Activated CD4-positive, alpha-beta T cell treated with anti-CD3 and anti-CD28 coated beads for 36 hours (primary cell): ENCODE measurements around the gene FLII. TPM values are rescaled to one million over a fixed set of nuclear protein-coding genes. Genes with fewer than 3 reads are reported as not detected.

Experiments
- ATAC-seq: fragments of 200-7000 bp; cut with Tn5 transposase; one replicate; pipeline ENCODE4 v1.10.0; 2021; ENCODE audit warnings: mild to moderate bottlenecking, moderate library complexity
- CTCF ChIA-PET: fragments of 350-600 bp; sonication (Branson Sonifier 250); formaldehyde crosslinking; loops from one replicate; lab custom pipeline; 2021; ENCODE audit warnings: antibody characterized with exemption; lab: Charles Lee
- POLR2A ChIA-PET: fragments of 350-600 bp; sonication (Branson Sonifier 250); formaldehyde crosslinking; loops from one replicate; lab custom pipeline; 2021; ENCODE audit warnings: antibody characterized with exemption, inconsistent platforms; lab: Charles Lee
- DNase-seq: peaks from one replicate; pipeline ENCODE4 v3.0.0-alpha.2; 2020
- H3K27ac Mint-ChIP-seq: one replicate; pipeline ENCODE4 v1.8.0; 2021; ENCODE audit warnings: mixed read lengths
- H3K27me3 Mint-ChIP-seq: one replicate; pipeline ENCODE4 v1.8.0; 2021; ENCODE audit warnings: mixed read lengths
- H3K36me3 Mint-ChIP-seq: one replicate; pipeline ENCODE4 v1.8.0; 2021; ENCODE audit warnings: low read depth, mixed read lengths
- H3K4me1 Mint-ChIP-seq: one replicate; pipeline ENCODE4 v1.8.0; 2021; ENCODE audit warnings: mixed read lengths
- H3K4me3 Mint-ChIP-seq: one replicate; pipeline ENCODE4 v1.8.0; 2021; ENCODE audit warnings: mild to moderate bottlenecking, moderate library complexity, mixed read lengths
- H3K9me3 Mint-ChIP-seq: one replicate; pipeline ENCODE4 v1.8.0; 2021; ENCODE audit warnings: low read depth, mixed read lengths
- intact Hi-C, 2 experiments: fragments of 100-400 bp; cut with DNase I in 1 of 2; cut with micrococcal nuclease in 1 of 2; formaldehyde crosslinking; loops; one replicate each; pipeline versions ENCODE4 v1.14.2 to v1.15.1; 2022 to 2024; cut with DNase I, micrococcal nuclease
- total RNA-seq, 2 experiments: library from RNA; stranded (reverse); gene quantifications; one replicate each; pipeline ENCODE4 v1.2.3, GENCODE V29; 2021

FLII gene
- total RNA-seq, 2 experiments from 2014 or later = 282 to 364 TPM

DNA sequence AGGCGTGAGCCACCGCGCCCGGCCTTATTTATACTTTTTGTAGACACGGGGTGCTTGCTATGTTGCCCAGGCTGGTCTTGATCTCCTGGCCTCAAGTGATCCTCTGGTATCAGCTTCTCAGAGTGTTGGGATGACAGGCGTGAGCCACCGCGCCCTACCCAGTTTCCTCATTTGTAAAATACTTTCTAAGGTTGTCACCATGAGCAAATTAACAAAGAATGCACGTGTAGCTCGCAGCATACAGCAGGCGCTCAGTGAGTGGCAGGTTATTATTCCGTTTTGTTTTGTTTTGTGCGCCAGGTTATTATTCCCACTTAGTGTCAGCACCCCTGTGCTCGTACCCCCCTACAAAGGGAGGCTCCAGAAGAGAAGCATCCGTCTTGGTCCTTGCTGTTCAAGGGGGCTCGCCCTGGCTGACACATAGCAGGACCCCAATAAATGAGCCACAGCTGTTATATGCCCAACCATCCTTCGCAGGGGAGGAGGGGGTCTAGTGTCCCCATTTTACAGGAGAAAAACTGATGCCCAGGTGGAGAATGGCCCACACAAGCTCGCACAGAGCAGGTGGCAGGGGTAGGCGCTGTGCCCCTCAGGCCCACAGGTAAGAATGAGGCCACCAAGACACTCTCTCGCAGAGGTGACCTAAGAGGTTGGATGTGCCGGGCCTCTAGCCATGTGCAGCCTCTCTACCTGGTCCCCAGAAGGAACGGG is 1.2 kb upstream of the FLII start:
- intact Hi-C loops = loop anchor here (1.0 to 2.0 kb wide), 8 partner anchors 34 to 221 kb away; partner anchors contain the start of genes ALKBH5 (in 2 of the 2), SMCR8 (in 2 of the 2), ATPAF2 (in 1 of the 2) and GID4 (in 1 of the 2)
- ChIA-PET CTCF (no interaction called here), POLR2A (no interaction called here)
- Mint-ChIP-seq H3K9me3 (no peaks in the 10 kb centered on the region), H3K4me3 (peak overlapping the region; percentile 76), H3K4me1 (peaks cover 42% of the 10 kb centered on the region), H3K27ac (peak overlapping the region; percentile 80), H3K36me3 (peaks cover 5% of the 10 kb centered on the region), H3K27me3 (no peaks in the 10 kb centered on the region)
- ATAC-seq (no peak), DNase-seq (no peak)

DNA sequence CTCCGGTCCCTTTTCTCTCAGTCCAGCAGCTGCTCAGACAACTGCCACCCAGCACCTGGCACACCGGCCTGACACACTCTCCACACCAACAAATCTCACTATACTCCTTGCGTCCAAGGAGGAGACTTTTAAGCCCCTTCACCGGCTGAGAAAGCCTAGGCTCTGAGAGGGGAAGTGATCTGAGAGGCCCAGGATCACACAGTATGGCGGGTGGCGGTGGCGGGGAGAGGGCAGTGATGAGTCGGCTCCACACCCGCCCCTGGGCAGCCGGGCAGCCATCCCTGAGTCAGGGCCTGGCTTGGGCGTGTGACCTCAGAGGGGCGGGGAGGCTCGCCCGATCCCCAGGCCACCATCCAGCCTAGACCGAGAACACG is 569 bp downstream of the FLII start:
- Mint-ChIP-seq H3K4me3 (peak overlapping the region; percentile 96), H3K27me3 (no peaks in the 10 kb centered on the region), H3K36me3 (peaks cover 17% of the 10 kb centered on the region), H3K27ac (peak overlapping the region; percentile 94), H3K4me1 (peaks cover 42% of the 10 kb centered on the region), H3K9me3 (no peaks in the 10 kb centered on the region)
- ATAC-seq (peak; percentile 37), DNase-seq (peak; percentile 75)
- POLR2A ChIA-PET = no interaction called here
- CTCF ChIA-PET = interaction anchor here (0.5 to 1.7 kb wide), 2 partner anchors 71 to 73 kb away, joined by 3 read pairs; no protein-coding TSS in a partner anchor
- intact Hi-C loops = loop anchor here in 1 of 2 experiments (1.0 kb wide), 1 partner anchor 33 kb away; the partner anchor contains the start of gene LLGL1

DNA sequence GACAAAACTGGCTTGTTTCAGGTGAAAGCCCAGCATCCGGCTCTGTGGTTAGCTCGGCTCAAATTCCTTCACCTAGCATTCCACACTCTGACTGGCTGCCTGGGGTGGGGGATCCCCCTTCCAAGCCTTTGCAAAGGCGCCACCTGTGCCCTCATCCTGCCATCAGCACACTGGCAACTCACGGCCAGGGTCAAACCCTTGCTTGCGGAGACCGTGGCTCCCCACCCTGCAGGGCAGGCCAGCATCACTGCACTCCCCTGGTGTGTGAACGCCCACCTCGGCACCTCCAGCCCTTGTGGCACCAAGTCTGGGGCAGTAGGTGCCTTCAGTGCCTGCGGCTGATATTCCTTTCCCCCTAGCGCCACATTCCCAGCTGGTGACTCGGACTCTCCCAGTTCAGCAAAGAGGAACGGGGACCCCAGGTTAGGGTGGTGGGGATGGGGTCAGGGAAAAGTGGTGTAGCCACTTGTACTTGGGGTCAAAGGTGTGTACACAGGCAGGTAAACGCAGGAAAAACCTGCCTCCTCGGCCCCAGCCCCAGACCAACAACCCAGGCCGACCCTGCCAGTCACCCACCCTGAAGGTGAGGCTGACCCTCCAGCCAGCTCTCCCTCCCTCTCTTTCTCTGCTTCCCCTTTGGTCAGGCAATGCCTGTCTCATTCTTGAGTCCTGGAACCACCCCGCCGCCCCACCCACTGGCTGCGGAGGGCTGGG is 1.1 kb downstream of the FLII start:
- ATAC-seq = peak; percentile 6
- intact Hi-C loops = no loop called here
- H3K4me1 Mint-ChIP-seq = peaks cover 41% of the 10 kb centered on the region
- peaks cover 17% of the 10 kb centered on the region for H3K36me3 Mint-ChIP-seq
- H3K9me3 Mint-ChIP-seq = no peaks in the 10 kb centered on the region
- peak overlapping the region; percentile 96 for H3K4me3 Mint-ChIP-seq
- POLR2A ChIA-PET = no interaction called here
- peak; percentile 67 for DNase-seq
- no peaks in the 10 kb centered on the region for H3K27me3 Mint-ChIP-seq
- H3K27ac Mint-ChIP-seq = peak overlapping the region; percentile 94
- CTCF ChIA-PET = interaction anchor here (0.5 to 1.7 kb wide), 3 partner anchors 9 to 73 kb away, joined by 3 to 5 read pairs (median 3); no protein-coding TSS in a partner anchor

DNA sequence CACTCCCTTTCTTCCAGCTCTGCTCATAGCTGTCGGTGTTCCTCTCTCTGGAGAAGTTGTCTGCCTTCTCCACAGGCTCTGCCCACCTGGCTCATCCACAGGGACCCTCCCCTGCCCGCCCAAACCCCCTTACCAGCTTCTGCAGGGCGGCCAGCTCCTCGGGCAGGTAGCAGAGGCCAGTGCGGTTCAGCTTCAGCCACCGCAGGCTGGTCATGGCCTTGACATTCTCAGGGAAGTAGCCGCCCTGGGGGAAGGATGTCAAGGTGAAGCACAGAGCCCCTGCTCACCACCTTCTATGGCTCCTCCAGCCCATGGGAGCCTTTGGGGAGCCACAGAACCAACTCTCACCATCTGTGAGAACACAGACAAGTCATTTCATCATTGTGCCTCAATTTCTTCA is 1.8 kb downstream of the FLII start:
- peak overlapping the region; percentile 96 for H3K4me3 Mint-ChIP-seq
- intact Hi-C loops = no loop called here
- ChIA-PET CTCF (interaction anchor here (0.7 to 1.7 kb wide), 3 partner anchors 9 to 72 kb away, joined by 3 to 5 read pairs (median 3); no protein-coding TSS in a partner anchor), POLR2A (no interaction called here)
- DNase-seq = no peak
- peaks cover 20% of the 10 kb centered on the region for H3K36me3 Mint-ChIP-seq
- H3K9me3 Mint-ChIP-seq = no peaks in the 10 kb centered on the region
- no peak for ATAC-seq
- no peaks in the 10 kb centered on the region for H3K27me3 Mint-ChIP-seq
- H3K27ac Mint-ChIP-seq = peak overlapping the region; percentile 67
- H3K4me1 Mint-ChIP-seq = peaks cover 36% of the 10 kb centered on the region

DNA sequence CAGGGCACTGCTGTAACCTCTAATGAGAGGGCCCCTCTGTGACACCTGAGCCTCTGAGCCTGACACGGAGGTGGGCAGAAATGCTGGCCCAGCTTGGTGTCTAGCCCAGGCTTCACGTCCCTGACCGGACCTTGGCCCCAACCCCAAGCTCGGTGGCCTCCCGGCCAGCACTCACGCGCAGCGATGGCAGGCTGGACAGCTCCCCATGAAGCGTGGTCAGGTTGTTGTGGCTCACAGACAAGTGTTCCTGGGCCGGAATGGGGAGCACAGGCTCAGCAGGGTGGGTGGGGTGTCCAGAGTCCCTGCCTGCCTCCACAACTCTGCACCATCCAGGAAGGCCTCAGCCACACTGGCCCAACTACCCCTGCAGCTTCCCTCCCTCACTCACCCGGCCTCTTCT is 2.2 kb downstream of the FLII start:
- no peak for ATAC-seq
- no peak overlapping the region for H3K4me3 Mint-ChIP-seq
- peaks cover 23% of the 10 kb centered on the region for H3K36me3 Mint-ChIP-seq
- H3K9me3 Mint-ChIP-seq = no peaks in the 10 kb centered on the region
- no peak overlapping the region for H3K27ac Mint-ChIP-seq
- intact Hi-C loops = no loop called here
- no peak for DNase-seq
- H3K4me1 Mint-ChIP-seq = peaks cover 31% of the 10 kb centered on the region
- POLR2A ChIA-PET = no interaction called here
- no peaks in the 10 kb centered on the region for H3K27me3 Mint-ChIP-seq
- CTCF ChIA-PET = interaction anchor here (0.7 to 1.2 kb wide), 2 partner anchors 8 to 47 kb away, joined by 3 to 5 read pairs; no protein-coding TSS in a partner anchor

DNA sequence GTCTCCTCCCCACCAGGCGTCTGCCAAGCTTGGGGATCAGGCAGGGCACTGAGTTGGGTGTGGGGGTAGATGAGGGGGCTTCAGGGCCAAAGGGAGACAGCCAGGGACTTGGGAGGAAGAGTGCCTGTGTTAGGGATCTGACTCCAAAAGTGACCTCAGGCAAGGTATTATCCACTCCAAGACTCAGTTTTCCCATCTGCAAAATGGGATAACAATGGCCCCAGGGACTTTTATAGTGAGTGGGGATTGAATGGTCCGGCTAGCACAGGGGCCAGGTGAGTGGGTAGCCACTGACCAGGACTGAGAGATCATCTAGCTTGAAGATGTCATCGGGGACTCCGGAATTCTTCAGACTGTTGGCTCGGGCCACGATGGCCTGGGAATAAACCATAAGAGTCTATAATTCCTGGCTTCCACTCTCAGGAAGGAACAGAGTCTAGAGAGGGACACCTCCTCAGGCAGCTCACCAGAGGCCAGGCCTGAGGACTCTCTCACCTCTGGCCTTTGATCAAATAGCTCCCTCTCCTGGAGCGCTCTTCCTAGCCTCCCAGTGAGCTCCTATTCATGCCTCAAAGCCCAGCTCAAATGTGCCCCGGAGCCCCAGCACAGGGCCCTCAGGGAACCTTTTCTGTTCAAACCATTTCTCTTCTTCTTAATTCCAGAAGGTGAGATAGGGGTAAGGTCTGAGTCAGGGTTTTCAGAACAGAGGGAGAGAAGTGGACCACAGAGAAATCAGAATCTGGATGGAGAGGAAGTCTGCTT is 3.5 kb downstream of the FLII start:
- H3K4me1 Mint-ChIP-seq = peaks cover 27% of the 10 kb centered on the region
- H3K27me3 Mint-ChIP-seq = no peaks in the 10 kb centered on the region
- H3K36me3 Mint-ChIP-seq = peaks cover 32% of the 10 kb centered on the region
- ChIA-PET CTCF (interaction anchor here (0.9 to 1.2 kb wide), 2 partner anchors 24 to 37 kb away, joined by 3 read pairs; no protein-coding TSS in a partner anchor), POLR2A (no interaction called here)
- intact Hi-C loops = no loop called here
- DNase-seq (no peak), ATAC-seq (no peak)
- no peak overlapping the region for H3K27ac Mint-ChIP-seq
- no peaks in the 10 kb centered on the region for H3K9me3 Mint-ChIP-seq
- no peak overlapping the region for H3K4me3 Mint-ChIP-seq

DNA sequence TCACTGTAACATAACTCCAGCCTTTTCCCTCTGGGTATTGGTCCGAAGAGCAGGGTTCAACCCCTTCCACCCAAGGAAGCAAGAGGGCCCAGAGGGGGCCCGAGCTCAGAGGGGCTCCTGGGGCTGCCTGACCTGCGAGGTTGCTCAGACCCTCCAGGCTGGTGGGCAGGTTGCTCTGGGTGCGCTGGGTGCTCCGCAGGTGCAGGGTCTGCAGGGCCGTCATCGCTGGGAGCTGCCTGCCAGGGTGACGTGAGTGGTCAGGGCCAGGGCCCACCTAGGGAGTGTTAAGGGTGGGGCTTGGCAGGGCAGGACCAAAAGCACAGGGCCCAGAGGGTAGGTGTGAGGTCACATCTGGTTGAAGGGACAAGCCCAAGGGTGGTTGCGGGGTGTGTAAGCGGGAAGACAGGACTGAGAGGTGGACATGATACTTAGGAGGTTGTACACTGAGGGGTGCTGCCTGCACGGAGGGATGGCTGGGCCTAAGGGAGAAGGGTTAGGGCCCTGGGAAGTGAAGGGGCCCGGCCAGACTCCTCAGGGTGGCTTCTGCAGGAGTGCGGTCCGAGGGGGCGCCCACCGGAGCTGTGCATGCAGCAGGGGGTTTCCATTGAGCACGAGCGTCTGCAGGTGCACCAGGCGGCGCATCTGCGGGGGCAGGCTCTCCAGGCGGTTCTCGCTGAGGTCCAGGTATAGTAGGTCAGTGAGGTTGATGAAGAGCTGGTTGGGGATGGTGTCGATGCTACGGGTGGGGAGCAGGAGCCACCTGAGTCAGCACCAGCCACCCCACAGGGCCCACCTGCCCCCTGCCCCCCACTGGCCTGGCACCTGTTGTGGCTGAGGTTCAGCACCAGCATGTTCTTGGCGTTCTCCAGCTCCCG is 4.4 kb downstream of the FLII start:
- ChIA-PET POLR2A (no interaction called here), CTCF (interaction anchor here (1.2 kb wide), 1 partner anchor 36 kb away, joined by 3 read pairs; no protein-coding TSS in a partner anchor)
- H3K4me1 Mint-ChIP-seq = peaks cover 21% of the 10 kb centered on the region
- H3K4me3 Mint-ChIP-seq = no peak overlapping the region
- no peak overlapping the region for H3K27ac Mint-ChIP-seq
- intact Hi-C loops = no loop called here
- H3K9me3 Mint-ChIP-seq = no peaks in the 10 kb centered on the region
- peaks cover 33% of the 10 kb centered on the region for H3K36me3 Mint-ChIP-seq
- ATAC-seq (no peak), DNase-seq (no peak)
- H3K27me3 Mint-ChIP-seq = no peaks in the 10 kb centered on the region

DNA sequence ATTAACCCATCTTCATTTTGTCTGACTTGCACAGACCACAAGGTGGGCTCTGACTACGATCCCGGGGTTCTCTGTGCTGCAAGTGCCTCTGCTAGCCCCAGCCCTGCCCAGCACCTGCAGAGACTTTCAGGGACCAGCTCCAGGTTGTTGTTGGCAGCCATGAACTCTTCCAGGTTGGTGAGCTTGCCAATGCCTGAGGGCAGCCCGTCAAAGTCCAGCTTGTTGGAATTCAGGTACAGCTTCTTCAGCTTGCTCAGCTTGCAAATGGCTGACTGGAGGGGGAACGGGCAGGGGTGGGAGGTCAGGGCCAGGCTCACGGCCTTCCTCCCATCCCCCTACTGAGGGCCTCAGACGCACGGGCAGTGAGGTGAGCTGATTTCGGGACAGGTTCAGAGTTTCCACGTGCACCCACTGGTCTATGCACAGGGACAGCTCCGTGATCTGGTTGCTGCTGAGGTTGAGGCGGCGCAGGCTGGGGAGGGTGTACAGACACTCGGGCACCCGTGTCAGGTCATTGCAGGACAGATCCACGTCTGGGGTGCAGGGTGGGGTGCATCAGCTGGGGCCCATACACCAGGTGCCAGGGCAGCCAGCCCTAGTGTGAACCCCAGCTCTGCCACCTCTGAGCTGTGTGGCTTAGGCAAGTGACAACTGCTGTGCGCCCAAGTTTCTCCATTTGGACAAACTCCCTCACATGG is 5.2 kb downstream of the FLII start:
- peaks cover 18% of the 10 kb centered on the region for H3K4me1 Mint-ChIP-seq
- no peaks in the 10 kb centered on the region for H3K27me3 Mint-ChIP-seq
- POLR2A ChIA-PET = no interaction called here
- intact Hi-C loops = no loop called here
- H3K27ac Mint-ChIP-seq = no peak overlapping the region
- no peak for ATAC-seq
- H3K36me3 Mint-ChIP-seq = peaks cover 34% of the 10 kb centered on the region
- no peak for DNase-seq
- CTCF ChIA-PET = interaction anchor here (0.6 kb wide), 1 partner anchor 295 kb away, joined by 3 read pairs; no protein-coding TSS in a partner anchor
- H3K4me3 Mint-ChIP-seq = no peak overlapping the region
- H3K9me3 Mint-ChIP-seq = no peaks in the 10 kb centered on the region

DNA sequence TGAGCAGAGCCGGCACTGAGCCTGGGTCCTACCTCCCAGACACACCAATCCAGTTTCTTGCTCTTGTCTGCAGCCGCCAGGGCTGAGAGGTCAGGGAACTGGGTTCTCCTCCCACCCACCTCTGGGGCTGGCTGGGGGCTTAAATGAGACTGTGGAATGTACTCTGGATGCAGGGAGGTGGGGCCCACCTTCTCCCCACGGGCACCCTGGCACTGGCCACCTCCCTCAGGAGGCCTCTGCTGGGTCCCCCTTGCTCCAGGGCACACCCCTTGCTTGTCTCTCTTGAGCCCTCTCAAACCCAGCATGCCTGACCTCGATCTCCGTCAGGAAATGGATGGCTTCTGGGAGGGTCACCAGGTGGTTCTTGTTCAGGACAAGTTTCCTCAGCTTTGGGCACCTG is 6.4 kb downstream of the FLII start:
- Mint-ChIP-seq H3K4me1 (peaks cover 11% of the 10 kb centered on the region), H3K36me3 (peaks cover 40% of the 10 kb centered on the region)

DNA sequence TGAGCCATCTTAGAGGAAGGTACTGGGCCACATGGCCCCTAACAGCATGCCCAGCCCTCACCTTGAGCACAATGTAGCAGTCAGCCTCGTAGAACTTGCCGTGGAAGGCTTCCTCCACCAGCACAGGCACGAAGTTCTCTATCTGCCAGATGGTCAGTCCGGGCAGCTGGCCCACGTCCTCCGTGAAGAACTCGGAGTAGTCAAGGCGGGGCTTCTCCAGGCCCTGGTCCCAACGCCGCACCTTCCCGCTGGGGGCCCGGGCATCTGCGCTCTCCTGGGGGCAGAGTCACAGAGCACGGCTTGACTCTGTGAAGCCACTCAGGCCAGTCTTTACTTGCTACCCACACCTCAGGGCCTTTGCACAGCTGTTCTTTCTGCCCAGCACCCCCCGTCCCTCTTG is 7.3 kb downstream of the FLII start:
- POLR2A ChIA-PET = no interaction called here
- no peak overlapping the region for H3K27ac Mint-ChIP-seq
- intact Hi-C loops = no loop called here
- CTCF ChIA-PET = no interaction called here
- H3K27me3 Mint-ChIP-seq = no peaks in the 10 kb centered on the region
- no peak overlapping the region for H3K4me3 Mint-ChIP-seq
- no peak for DNase-seq
- ATAC-seq = no peak
- H3K9me3 Mint-ChIP-seq = no peaks in the 10 kb centered on the region
- H3K36me3 Mint-ChIP-seq = peaks cover 39% of the 10 kb centered on the region
- H3K4me1 Mint-ChIP-seq = peaks cover 3% of the 10 kb centered on the region

More for the DNA sequence above, 6.4 kb downstream of the FLII start:
- no peak for DNase-seq
- Mint-ChIP-seq H3K9me3 (no peaks in the 10 kb centered on the region), H3K27me3 (no peaks in the 10 kb centered on the region), H3K4me3 (no peak overlapping the region), H3K27ac (no peak overlapping the region)
- intact Hi-C loops = no loop called here
- ChIA-PET CTCF (no interaction called here), POLR2A (no interaction called here)
- no peak for ATAC-seq
